NCI-H146 treated with DMSO at 0.1 percent for 48 hours (cell line): ENCODE results near the gene ZNF678.
"Not testable (repeated sequence)": the region's sequence is repeated elsewhere in the genome, so short reads cannot be mapped to it uniquely, and the experiment has no call there.

ENCODE experiments used
- DNase-seq: peaks from one replicate; lab custom pipeline; 2025; ENCODE audit not compliant: unreplicated experiment; lab: John Stamatoyannopoulos, UW

ZNF678 gene

DNA sequence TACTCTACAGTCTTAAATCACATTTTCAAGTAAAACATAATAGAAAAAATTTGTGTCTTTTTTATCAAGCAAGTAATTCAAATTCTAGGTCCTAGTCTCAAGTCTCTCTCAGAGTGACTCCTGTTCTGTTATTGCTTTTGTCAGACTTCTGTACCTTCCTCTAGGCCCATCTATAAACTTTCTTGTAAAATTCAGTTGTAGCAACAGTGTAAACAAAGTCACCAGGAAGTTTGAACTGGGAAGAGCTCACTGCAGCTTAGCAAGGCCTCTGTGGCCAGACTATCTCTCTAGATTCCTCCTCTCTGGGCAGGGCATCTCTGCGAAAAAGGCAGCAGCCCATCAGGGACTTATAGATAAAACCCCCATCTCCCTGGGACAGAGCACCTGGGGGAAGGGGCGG is 13.5 kb upstream of the ZNF678 start:
- no peak for DNase-seq

GRCh38 chr1:227551881-227552280 is 11.5 kb upstream of the ZNF678 start:
- DNase-seq = not testable (repeated sequence)

DNA sequence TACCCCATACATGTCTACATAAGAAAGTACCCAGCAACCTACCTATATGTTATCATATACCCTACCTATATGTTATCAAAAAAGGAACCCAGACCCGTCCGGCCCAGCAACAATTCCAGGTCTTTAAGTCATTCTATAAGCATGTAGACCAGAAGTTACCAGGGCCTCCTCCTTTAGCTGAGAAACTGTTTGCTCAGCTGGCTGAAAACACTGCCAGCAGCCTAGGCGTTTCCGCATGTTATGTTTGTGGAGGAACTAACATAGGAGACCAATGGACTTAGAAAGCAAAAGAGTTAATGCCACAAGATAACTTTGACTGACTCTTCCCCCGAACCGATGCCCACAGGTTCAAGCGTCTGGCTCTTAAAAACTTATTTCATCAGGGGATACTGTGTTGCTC is 7.1 kb upstream of the ZNF678 start:
- no peak for DNase-seq

DNA sequence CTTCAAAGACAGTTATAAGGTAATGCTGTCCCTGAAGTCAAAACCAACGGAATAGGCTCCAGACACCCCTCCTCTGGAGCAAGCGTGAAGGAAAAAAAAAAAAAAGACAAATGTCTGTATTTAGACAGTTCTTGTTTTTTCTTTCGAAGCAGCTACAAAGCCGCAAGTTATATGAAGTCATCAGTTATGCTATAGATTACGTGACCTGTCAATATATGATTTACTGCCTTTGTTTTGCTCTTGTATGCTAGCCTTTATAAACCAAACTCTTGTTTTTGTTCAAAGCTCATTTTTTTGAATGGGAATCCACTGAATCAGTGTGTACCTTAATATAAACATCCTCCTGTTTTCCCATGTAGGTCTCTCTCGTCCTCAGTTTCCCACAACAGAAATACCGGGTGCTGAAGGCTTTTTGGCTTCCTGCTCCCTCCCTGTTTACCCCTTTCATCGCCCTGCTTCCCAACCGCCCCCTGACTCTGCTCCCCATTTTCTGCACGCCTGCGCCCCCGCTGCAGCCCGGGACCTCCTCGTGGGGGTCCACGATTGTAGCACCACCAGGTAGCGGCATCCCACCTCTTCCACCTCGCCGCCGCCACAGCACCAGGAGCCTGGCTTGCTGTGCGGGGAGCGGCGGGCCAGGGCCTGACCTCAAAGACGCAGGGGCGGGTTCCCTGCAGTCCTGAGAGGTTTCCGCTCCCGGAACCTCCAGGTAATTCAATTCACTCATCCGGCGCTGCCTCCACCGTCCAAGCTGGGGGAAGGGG is 5.2 kb upstream of the ZNF678 start:
- no peak for DNase-seq

- DNase-seq = no peak
Measured at GRCh38 chr1:227558732-227559262, 4.6 kb upstream of the ZNF678 start.

DNA sequence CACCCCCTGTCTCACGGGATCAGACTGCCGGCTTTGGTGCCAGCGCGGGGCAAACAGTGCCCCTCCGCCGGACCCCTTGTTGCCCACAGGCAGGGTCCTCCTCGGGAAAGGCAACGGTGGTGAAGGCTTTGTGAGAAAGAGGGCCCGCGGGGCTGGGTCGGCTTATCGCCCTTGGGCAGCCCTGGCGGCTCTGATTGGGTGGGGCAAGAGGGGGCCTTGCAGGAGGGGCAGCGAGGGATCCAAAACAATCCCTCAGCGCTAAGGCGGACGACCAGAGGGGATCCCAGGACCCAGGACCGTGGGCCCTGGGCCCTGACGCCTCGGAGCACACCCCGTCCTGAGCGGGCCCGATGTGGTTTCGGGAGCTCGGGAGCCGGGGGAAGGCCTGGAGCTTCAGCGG is 3.9 kb upstream of the ZNF678 start:
- no peak for DNase-seq

DNA sequence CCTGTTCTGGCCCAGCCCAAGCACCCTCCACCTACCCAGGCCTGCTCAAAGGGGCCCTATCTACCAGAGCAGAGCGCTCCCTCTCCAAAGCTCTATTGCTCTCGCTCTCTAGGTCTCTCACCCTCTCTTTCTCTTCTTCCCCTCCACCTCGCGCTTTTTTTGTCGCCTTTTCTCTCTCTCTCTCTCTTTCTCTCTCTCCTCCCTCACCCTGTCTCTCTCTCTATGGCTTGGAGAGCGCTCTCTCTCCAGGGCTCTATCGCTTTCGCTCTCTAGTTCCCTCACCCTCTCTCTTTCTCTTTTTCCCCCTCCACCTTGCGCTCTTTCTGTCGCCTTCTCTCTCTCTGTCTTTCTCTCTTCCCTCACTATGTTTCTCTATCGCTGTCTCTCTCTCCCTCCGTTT is 3.4 kb upstream of the ZNF678 start:
- DNase-seq = no peak

- DNase-seq = no peak
Measured at GRCh38 chr1:227560393-227561173, 2.8 kb upstream of the ZNF678 start.

DNA sequence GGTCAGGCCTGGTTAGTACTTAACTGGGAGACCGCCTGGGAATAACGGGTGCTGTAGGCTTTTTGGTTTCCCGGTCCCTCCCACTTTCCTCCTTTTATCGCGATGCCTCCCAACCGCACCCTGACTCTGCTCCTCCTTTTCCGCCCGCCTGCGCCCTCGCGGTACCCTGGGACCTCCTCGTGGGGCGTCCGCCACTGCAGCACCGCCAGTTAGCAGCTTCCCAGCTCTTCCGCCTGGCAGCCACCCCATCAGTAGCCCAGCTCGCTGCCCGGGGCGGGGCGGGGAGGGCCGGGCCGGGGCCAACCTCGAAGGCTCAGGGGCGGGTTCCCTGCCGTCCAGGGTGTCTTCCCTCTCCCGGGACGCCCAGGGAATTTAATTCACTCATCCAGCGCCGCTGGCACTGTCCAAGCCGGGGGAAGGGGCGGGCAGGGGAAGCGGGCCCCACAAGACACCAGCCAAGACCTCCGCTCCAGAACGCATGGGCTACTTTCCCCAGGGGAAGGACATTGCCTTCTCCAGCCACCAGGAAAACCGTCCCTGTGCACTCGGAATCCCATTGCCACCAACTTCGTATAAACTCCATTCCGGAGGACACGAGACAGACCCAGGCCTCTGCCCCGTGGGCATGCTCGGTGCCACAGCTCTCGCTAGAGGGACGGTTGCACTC is 2.0 kb upstream of the ZNF678 start:
- DNase-seq = no peak

GRCh38 chr1:227562037-227562436 is 1.3 kb upstream of the ZNF678 start:
- no peak for DNase-seq

GRCh38 chr1:227562933-227563323 is 428 bp upstream of the ZNF678 start:
- DNase-seq = no peak

- no peak for DNase-seq
Measured at GRCh38 chr1:227567256-227567655, 3.9 kb downstream of the ZNF678 start.

GRCh38 chr1:227568593-227568992 is 5.2 kb downstream of the ZNF678 start:
- DNase-seq = no peak

GRCh38 chr1:227572752-227573151 is 9.4 kb downstream of the ZNF678 start:
- no peak for DNase-seq

GRCh38 chr1:227574926-227575325 is 11.6 kb downstream of the ZNF678 start:
- no peak for DNase-seq

GRCh38 chr1:227576189-227576588 is 12.8 kb downstream of the ZNF678 start:
- no peak for DNase-seq

GRCh38 chr1:227577500-227577899 is 14.1 kb downstream of the ZNF678 start:
- DNase-seq = no peak

- DNase-seq = no peak
Measured at GRCh38 chr1:227583354-227583753, 20.0 kb downstream of the ZNF678 start.

DNA sequence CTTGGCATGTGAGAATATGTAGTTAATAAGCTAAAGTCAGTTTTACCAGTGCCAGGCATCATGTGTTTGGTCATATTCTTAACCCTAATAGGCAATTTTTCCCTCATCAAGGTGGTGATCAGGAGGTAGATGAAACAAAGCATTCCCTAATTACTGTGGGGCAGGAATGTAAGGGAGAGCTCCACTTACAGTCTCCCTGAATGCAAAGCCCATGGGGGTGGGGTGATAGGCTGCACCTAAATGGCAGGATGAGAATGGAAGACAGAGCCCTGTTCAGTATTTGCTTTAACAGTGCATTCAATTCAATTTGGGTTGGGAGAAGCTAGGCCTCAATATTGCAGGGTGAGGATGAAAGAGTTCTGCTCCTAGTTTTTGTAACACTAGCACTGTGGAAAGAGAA is 23.4 kb downstream of the ZNF678 start:
- DNase-seq = no peak

DNA sequence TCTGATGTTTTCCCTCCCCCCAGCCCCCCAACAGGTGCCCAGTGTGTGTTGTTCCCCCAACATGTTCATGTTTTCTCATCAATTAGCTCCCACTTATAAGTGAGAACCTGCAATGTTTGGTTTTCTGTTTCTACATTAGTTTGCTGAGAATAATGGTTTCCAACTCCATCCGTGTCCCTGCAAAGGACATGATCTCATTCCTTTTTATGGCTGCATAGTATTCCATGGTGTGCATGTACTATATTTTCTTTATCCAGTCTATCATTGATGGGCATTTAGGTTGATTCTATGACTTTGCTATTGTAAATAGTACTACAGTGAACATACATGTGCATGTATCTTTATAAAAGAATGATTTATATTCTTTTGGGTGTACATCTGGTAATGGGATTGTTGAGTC is 24.6 kb downstream of the ZNF678 start:
- DNase-seq = no peak

- DNase-seq = not testable (repeated sequence)
Measured at GRCh38 chr1:227588769-227589168, 25.4 kb downstream of the ZNF678 start.

DNA sequence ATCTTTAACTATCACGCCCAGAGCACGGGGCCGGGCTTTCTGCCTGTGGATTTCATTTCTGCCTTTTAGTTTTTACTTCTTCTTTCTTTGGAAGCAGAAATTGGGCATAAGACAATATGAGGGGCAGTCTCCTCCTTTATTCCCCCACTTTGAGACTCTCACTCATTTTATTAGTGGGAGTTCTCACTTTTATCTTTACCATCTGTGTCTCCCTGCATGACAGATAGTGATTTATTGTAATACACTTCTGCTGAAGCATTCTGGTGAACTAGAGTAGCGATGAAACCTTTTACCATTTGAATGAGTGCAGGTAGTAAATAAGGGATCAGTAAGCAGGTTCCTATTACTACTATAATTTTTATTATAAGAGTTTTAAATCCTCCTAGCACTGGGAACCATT is 26.4 kb downstream of the ZNF678 start:
- DNase-seq = not testable (repeated sequence)
